Measurements from ENCODE around the gene HKDC1. TPM values are rescaled to one million over a fixed set of nuclear protein-coding genes. Genes with fewer than 3 reads are reported as not detected.
A peak's percentile ranks its signal among the peaks of the same experiment; 100 is the strongest.

The HKDC1 gene
- total RNA-seq, 2 experiments from 2014 or later, result not detected

DNA sequence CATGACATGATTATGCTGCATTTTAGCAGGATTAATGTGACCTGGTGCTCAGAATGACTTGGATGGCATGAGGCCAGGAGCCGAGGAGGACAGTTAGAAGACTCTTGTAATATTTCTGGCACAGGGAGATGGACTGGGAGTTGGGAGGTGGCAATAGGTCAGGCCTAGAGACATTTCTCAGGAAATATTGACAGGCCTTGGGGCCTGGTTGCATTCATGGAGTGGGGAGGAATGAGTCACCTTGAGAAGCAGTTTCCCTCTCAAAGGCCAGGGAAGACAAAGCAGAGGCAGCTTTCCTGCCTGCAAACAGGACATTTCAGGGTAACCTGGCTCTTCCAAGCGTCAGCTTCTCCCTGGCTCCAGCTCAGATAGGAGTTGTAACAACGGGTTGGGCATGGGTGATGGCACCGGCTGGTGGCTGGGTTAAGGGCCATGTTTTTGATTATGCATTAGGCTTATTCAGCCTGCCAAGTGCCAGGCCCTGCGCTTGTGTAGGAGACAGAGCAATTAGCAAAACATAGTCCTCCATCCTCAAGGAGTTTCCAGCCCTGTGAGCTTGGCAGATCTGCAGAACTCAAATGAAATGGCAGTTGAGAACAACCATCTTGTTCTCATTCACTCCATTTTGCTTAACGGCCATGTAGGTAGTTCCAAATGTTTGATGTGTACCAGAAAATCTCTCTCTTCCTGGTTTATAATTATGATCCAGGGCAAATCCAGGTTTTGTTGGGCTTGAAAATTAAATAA, 96.4 kb downstream of the HKDC1 start:
- H4K20me1 ChIP-seq (ENCODE audit: insufficient read depth, low read length), result no peaks in the 10 kb centered on the region
- CTCF ChIA-PET (ENCODE audit: unreplicated experiment), result no interaction called here
- TF ChIP-seq, protein P1, sequence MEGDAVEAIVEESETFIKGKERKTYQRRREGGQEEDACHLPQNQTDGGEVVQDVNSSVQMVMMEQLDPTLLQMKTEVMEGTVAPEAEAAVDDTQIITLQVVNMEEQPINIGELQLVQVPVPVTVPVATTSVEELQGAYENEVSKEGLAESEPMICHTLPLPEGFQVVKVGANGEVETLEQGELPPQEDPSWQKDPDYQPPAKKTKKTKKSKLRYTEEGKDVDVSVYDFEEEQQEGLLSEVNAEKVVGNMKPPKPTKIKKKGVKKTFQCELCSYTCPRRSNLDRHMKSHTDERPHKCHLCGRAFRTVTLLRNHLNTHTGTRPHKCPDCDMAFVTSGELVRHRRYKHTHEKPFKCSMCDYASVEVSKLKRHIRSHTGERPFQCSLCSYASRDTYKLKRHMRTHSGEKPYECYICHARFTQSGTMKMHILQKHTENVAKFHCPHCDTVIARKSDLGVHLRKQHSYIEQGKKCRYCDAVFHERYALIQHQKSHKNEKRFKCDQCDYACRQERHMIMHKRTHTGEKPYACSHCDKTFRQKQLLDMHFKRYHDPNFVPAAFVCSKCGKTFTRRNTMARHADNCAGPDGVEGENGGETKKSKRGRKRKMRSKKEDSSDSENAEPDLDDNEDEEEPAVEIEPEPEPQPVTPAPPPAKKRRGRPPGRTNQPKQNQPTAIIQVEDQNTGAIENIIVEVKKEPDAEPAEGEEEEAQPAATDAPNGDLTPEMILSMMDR (conservative IDR thresholded peaks at IDR 0.05; ENCODE audit: low read length), result no peak
- TF ChIP-seq EZH2phosphoT487 (IDR thresholded peaks at IDR 0.05; ENCODE audit: borderline replicate concordance, low read depth, low read length), result no peak
- no peaks in the 10 kb centered on the region for H3K9me2 ChIP-seq (ENCODE audit: insufficient read depth, low read length)
- no TSS peak for BruUV-seq (replicated peaks)
- H3K9me3 ChIP-seq (ENCODE audit: low read length), result no peaks in the 10 kb centered on the region
- peak overlapping the region; percentile 84; the same call in 1 of the 2 replicates for H2AFZ ChIP-seq (ENCODE audit: low read length)
- peaks cover 28% of the 10 kb centered on the region for H3K4me1 ChIP-seq (ENCODE audit: insufficient read depth, low read length, poor library complexity, severe bottlenecking)
- intact Hi-C loops (cut with micrococcal nuclease; ENCODE audit: unreplicated experiment), result no loop called here
- H3K79me2 ChIP-seq (ENCODE audit: insufficient read depth, low read depth, low read length), result peaks cover 12% of the 10 kb centered on the region; the same call in 1 of the 2 replicates
- H3K27ac ChIP-seq (ENCODE audit: low read depth, low read length, poor library complexity, severe bottlenecking), result no peak overlapping the region
- DNase-seq (ENCODE audit: low spot score), result no peak
- H3K4me2 ChIP-seq (ENCODE audit: low read length), result 0 out of 2 replicates have a peak overlapping the region, but pooled peaks have one; percentile 77
- no peaks in the 10 kb centered on the region for H3K36me3 ChIP-seq (ENCODE audit: insufficient read depth, low read length)
- no peak overlapping the region for H3K4me3 ChIP-seq (ENCODE audit: low read depth, low read length, poor library complexity, severe bottlenecking)
- POLR2A ChIA-PET, result interaction anchor here (0.7 to 1.4 kb wide), 2 partner anchors 28 to 87 kb away, joined by 3 to 6 read pairs; no protein-coding TSS in a partner anchor

Other genes with a start within 250 kb of the HKDC1 start
- gene KIFBP, start 231.5 kb upstream of the HKDC1 start, total RNA-seq (2014; rRNA removed; shearing (Covaris generic)), result 11.9 and 12.6 TPM in 2 replicates
- gene KIFBP, start 231.5 kb upstream of the HKDC1 start, total RNA-seq (2022), result 5.4 and 6.6 TPM in 2 replicates
- 15.1 and 16.3 TPM in 2 replicates for gene SRGN, start 132.2 kb upstream of the HKDC1 start, total RNA-seq (2014; rRNA removed; shearing (Covaris generic))
- gene SRGN, start 132.2 kb upstream of the HKDC1 start, total RNA-seq (2022), result 5.8 and 9.1 TPM in 2 replicates
- gene VPS26A, start 96.2 kb upstream of the HKDC1 start, total RNA-seq (2014; rRNA removed; shearing (Covaris generic)), result 9.9 and 10.0 TPM in 2 replicates
- 33.6 and 41.7 TPM in 2 replicates for gene VPS26A, start 96.2 kb upstream of the HKDC1 start, total RNA-seq (2022)
- 26.5 and 27.0 TPM in 2 replicates for gene SUPV3L1, start 40.1 kb upstream of the HKDC1 start, total RNA-seq (2014; rRNA removed; shearing (Covaris generic))
- 40.9 and 47.9 TPM in 2 replicates for gene SUPV3L1, start 40.1 kb upstream of the HKDC1 start, total RNA-seq (2022)
- 9.7 and 13.1 TPM in 2 replicates for gene HK1, start 58.2 kb downstream of the HKDC1 start, total RNA-seq (2014; rRNA removed; shearing (Covaris generic))
- gene HK1, start 58.2 kb downstream of the HKDC1 start, total RNA-seq (2022), result 23.1 and 31.5 TPM in 2 replicates
- gene TACR2, start 196.6 kb downstream of the HKDC1 start, total RNA-seq (2014; rRNA removed; shearing (Covaris generic)), result not detected in 2 replicates
- not detected in 2 replicates for gene TACR2, start 196.6 kb downstream of the HKDC1 start, total RNA-seq (2022)
- 1.9 and 2.4 TPM in 2 replicates for gene TSPAN15, start 231.1 kb downstream of the HKDC1 start, total RNA-seq (2014; rRNA removed; shearing (Covaris generic))
- gene TSPAN15, start 231.1 kb downstream of the HKDC1 start, total RNA-seq (2022), result 3.1 and 4.0 TPM in 2 replicates